Colonic mucosa (tissue), 4 donors: ENCODE results near the gene GPR157. TPM values are rescaled to one million over a fixed set of nuclear protein-coding genes. Genes with fewer than 3 reads are reported as not detected.

ENCODE experiments used
- DNase-seq: peaks from one replicate; pipeline ENCODE4 v3.0.0-alpha.2; 2020
- H3K27ac ChIP-seq: fragments of 200-600 bp; one replicate; pipeline ENCODE4 v1.8.0; 2021
- H3K27me3 ChIP-seq: fragments of 200-600 bp; one replicate; pipeline ENCODE4 v1.8.0; 2021
- H3K36me3 ChIP-seq: fragments of 200-600 bp; one replicate; pipeline ENCODE4 v1.8.0; 2021
- H3K4me1 ChIP-seq: fragments of 200-600 bp; one replicate; pipeline ENCODE4 v1.8.0; 2021; ENCODE audit warnings: mild to moderate bottlenecking
- H3K4me3 ChIP-seq: fragments of 200-600 bp; one replicate; pipeline ENCODE4 v1.8.0; 2021
- H3K9ac ChIP-seq, 2 donors: one replicate each; pipeline ENCODE4 v1.7.0; 2013; ENCODE audit warnings: control low read depth in 2 of 2, low read depth in 2 of 2, low read length in 2 of 2
- H3K9me3 ChIP-seq: fragments of 200-600 bp; one replicate; pipeline ENCODE4 v1.8.0; 2021
- intact Hi-C: fragments of 100-400 bp; cut with DNase I; formaldehyde crosslinking; loops from one replicate; pipeline ENCODE4 v1.14.1; 2022
- total RNA-seq, 2 donors: library from RNA; stranded (reverse); fragmentation: NEBNext Ultra II Directional in 1 of 2; extraction: Animal tissue kit (Norgen Biotek cat#: 25700) in 1 of 2; gene quantifications; one replicate each; pipeline ENCODE4 v1.2.1, GENCODE V29; 2021
- TF ChIP-seq, protein P1 (sequence below): fragments of 200-600 bp; IDR thresholded peaks from one replicate; pipeline ENCODE4 v1.8.0; 2022; ENCODE audit warnings: antibody characterized with exemption, mild to moderate bottlenecking
- donor health status: healthy.
- donor health status: DM: no; HTN: no; CAD: no.
- donor health status: DM: no; HTN: no; CAD: no.

The GPR157 gene
- total RNA-seq, 2 donors from 2014 or later, result 12.2 to 15.9 TPM

DNA sequence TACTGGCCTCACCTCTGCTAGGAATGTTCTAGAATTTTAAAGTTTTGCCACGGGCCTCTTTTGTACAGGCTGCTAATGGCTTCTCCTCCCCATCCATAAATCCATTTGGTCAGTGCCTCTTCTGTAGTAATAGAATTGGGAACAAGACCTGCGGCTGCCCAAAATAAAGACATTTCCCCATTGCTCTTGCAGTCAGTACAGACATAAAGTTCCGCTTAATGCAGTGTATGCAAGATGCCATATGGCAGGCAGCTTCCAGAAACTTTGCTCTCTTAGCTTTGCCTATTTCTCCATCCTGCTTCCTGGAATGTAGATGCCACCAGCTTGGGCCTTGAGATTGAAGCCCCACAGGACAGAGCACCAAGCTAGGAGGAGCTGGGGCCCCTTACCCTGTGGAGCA lies 55.8 kb downstream of the GPR157 start:
- Histone ChIP-seq H3K4me3 (no peak overlapping the region), H3K9me3 (no peaks in the 10 kb centered on the region), H3K27ac (no peak overlapping the region), H3K9ac (no peak overlapping the region), H3K36me3 (no peaks in the 10 kb centered on the region), H3K27me3 (no peaks in the 10 kb centered on the region), H3K4me1 (peaks cover 10% of the 10 kb centered on the region)
- TF ChIP-seq, protein P1, sequence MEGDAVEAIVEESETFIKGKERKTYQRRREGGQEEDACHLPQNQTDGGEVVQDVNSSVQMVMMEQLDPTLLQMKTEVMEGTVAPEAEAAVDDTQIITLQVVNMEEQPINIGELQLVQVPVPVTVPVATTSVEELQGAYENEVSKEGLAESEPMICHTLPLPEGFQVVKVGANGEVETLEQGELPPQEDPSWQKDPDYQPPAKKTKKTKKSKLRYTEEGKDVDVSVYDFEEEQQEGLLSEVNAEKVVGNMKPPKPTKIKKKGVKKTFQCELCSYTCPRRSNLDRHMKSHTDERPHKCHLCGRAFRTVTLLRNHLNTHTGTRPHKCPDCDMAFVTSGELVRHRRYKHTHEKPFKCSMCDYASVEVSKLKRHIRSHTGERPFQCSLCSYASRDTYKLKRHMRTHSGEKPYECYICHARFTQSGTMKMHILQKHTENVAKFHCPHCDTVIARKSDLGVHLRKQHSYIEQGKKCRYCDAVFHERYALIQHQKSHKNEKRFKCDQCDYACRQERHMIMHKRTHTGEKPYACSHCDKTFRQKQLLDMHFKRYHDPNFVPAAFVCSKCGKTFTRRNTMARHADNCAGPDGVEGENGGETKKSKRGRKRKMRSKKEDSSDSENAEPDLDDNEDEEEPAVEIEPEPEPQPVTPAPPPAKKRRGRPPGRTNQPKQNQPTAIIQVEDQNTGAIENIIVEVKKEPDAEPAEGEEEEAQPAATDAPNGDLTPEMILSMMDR, result no peak
- intact Hi-C loops, result no loop called here
- DNase-seq, result no peak

DNA sequence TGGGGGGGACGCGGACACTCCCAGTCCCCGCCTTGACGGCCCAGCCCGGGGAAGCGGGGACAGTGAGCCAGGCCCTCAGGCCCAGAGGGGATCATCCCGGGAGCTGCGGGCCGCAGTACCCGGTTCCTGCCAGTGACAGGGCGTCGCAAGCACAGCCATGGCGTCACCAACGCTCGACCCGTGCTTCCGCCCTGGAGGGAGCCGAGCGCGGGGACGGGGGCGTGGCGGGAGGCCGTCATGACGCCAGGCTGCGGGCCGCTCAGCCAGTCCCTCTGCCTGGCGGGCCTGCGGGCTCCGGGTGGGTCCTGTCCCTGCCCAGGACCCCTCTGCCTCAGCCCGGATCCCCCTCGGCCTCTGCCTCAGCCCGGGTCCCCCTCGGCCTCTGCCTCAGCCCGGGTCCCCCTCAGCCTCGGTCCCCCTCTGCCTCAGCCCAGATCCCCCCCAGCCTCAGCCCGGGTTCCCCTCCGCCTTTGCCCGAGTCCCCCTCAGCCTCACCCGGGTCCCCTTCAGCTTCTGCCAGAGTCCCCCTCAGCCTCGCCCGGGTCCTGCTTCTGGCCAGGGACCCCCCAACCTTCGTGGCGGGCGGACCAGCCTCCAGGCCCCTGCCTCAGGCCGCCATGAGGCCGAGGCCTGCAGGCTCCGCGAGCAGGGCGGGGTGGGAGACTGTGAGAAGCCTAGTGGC lies 57.2 kb downstream of the GPR157 start:
- Histone ChIP-seq H3K4me3 (no peak overlapping the region), H3K9me3 (no peaks in the 10 kb centered on the region), H3K36me3 (no peaks in the 10 kb centered on the region), H3K27ac (no peak overlapping the region), H3K27me3 (no peaks in the 10 kb centered on the region), H3K9ac (no peak overlapping the region), H3K4me1 (peaks cover 10% of the 10 kb centered on the region)
- DNase-seq, result no peak
- intact Hi-C loops, result no loop called here
- TF ChIP-seq, protein P1, result no peak

DNA sequence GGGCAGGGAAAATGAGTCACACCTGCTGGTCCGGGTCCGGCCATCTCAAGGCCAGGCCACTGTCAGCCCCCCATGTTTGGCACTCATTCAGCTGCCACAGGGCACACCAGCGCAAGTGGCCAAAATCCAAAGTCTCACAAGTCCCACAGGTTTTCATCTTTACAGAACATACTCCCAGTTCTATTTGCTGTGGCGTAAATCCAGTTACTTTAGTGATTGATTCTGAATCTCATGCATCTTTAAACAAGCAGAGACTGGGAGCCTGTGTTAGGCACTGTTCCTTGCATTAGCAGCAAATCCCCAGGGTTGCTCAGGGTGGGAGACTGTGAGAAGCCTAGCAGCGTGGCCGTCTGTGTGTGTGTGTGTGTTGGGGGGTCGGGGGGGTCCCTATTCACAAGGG lies 58.4 kb downstream of the GPR157 start:
- no peaks in the 10 kb centered on the region for H3K36me3 ChIP-seq
- H3K27ac ChIP-seq, result no peak overlapping the region
- TF ChIP-seq, protein P1, result no peak
- no peak overlapping the region for H3K4me3 ChIP-seq
- intact Hi-C loops, result no loop called here
- DNase-seq, result no peak
- H3K9me3 ChIP-seq, result no peaks in the 10 kb centered on the region
- no peak overlapping the region for H3K9ac ChIP-seq
- peaks cover 10% of the 10 kb centered on the region for H3K4me1 ChIP-seq
- H3K27me3 ChIP-seq, result no peaks in the 10 kb centered on the region

DNA sequence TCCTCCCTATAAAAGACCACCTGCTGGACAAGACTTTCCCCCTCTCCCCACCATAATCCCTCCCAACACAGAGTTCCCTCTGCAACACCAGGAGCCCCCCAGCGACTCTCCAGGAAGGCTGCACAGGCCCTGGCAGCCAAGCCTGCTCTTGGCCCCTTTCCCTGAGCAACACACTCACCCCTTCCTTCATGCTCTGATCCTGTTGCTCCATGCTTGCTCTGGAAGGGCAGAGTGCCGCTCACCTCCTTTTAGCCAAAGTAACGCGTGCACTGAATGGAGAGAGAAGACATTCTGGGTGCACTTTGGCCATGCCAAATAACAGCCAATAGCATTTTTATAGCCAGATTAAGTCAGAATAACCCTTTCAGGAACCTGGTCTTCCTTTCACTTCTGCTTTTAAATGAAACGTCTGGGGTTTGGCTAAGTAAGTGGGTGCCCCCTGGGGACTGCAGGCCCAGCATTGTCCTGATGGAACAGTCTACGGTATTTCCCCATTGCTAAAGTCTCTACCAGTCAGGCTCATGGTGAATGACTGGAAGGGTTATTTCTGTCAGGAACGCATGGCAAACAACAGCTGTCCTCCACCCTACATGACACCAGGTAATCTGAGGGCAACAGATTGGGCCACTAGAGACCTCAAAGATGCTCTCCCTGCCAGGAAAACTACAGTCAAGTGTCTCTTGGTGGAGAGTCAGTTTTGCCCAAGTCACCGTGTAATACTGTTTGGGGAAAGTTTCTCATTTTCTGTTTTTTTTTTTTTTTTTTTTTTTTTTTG lies 59.4 kb downstream of the GPR157 start, which contains the start of gene SLC2A5:
Gene SLC2A5 (minus strand): TSS at position 310 of the 775 bp plus-strand sequence. CDS start 99 bp downstream, at position 211.
- peak within 1 kb of the TSS; percentile 47 for H3K27ac ChIP-seq
- peaks cover 10% of the 10 kb centered on the region for H3K4me1 ChIP-seq
- DNase-seq, result peak; percentile 34
- H3K4me3 ChIP-seq, result peak within 1 kb of the TSS; percentile 4
- no peaks in the 10 kb centered on the region for H3K9me3 ChIP-seq
- no peaks in the 10 kb centered on the region for H3K27me3 ChIP-seq
- TF ChIP-seq, protein P1, result no peak
- peak within 1 kb of the TSS; percentile 37 to 70 for H3K9ac ChIP-seq
- intact Hi-C loops, result no loop called here
- H3K36me3 ChIP-seq, result no peaks in the 10 kb centered on the region

DNA sequence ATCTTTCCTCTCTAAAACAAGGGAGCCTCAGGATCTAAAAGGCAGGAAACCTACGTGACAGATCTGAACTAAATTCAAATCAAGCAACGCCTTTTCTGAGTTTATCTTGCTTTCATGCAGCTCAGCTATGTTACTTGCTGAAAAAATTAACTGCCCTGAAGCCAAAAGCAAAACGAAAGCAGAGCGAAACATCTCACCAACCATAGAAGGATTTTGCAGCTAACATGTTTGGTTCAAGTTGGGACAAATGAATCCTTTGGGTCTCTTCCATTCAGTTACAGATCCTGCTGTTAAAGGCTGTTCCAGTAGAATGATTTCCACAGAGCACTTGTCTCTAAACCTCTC lies 59.9 kb downstream of the GPR157 start:
- DNase-seq, result no peak
- intact Hi-C loops, result no loop called here
- no peaks in the 10 kb centered on the region for H3K9me3 ChIP-seq
- H3K4me1 ChIP-seq, result peaks cover 10% of the 10 kb centered on the region
- peak overlapping the region; percentile 47 for H3K27ac ChIP-seq
- H3K36me3 ChIP-seq, result no peaks in the 10 kb centered on the region
- H3K27me3 ChIP-seq, result no peaks in the 10 kb centered on the region
- TF ChIP-seq, protein P1, result no peak
- no peak overlapping the region for H3K4me3 ChIP-seq
- H3K9ac ChIP-seq, result peak overlapping the region in 1 of 2 donors; percentile 70
